LNCaP clone FGC (cell line): ENCODE results near the gene SVOP.

Experiments
- DNase-seq: peaks from one replicate; pipeline ENCODE4 v3.0.0-alpha.2; 2011; ENCODE audit warnings: low read depth
- H3K4me3 ChIP-seq: 2 replicates; pipeline ENCODE4 v1.5.1; 2011; ENCODE audit warnings: mild to moderate bottlenecking, low read depth, low read length, control low read depth
- TF ChIP-seq, protein P1 (sequence below): IDR thresholded peaks from 2 replicates; pipeline ENCODE4 v1.5.1; 2012; ENCODE audit warnings: mild to moderate bottlenecking; ENCODE audit not compliant: control insufficient read depth, insufficient read depth; ENCODE audit errors: extremely low read depth

SVOP gene

DNA sequence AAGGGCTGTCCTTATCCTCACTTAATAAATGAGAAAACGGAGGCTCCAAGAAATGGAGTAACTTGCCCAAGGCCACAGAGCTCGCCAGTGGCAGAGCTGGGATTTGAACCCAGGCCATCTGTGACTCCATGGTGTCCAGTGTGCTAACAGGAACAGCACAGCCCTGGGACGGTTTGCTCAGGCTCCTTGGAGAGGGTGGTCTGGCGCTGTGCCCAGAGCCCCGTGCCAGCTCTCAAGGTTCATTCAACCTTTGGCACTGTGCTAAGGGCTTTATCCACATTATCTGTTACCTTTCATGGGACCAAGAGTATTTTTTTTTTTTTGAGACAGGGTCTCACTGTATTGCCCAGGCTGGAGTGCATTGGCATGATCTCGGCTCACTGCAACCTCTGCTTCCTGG lies 132.8 kb downstream of the SVOP start:
- DNase-seq: no peak
- H3K4me3 ChIP-seq: no peak overlapping the region
- TF ChIP-seq, protein P1, sequence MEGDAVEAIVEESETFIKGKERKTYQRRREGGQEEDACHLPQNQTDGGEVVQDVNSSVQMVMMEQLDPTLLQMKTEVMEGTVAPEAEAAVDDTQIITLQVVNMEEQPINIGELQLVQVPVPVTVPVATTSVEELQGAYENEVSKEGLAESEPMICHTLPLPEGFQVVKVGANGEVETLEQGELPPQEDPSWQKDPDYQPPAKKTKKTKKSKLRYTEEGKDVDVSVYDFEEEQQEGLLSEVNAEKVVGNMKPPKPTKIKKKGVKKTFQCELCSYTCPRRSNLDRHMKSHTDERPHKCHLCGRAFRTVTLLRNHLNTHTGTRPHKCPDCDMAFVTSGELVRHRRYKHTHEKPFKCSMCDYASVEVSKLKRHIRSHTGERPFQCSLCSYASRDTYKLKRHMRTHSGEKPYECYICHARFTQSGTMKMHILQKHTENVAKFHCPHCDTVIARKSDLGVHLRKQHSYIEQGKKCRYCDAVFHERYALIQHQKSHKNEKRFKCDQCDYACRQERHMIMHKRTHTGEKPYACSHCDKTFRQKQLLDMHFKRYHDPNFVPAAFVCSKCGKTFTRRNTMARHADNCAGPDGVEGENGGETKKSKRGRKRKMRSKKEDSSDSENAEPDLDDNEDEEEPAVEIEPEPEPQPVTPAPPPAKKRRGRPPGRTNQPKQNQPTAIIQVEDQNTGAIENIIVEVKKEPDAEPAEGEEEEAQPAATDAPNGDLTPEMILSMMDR: no peak

DNA sequence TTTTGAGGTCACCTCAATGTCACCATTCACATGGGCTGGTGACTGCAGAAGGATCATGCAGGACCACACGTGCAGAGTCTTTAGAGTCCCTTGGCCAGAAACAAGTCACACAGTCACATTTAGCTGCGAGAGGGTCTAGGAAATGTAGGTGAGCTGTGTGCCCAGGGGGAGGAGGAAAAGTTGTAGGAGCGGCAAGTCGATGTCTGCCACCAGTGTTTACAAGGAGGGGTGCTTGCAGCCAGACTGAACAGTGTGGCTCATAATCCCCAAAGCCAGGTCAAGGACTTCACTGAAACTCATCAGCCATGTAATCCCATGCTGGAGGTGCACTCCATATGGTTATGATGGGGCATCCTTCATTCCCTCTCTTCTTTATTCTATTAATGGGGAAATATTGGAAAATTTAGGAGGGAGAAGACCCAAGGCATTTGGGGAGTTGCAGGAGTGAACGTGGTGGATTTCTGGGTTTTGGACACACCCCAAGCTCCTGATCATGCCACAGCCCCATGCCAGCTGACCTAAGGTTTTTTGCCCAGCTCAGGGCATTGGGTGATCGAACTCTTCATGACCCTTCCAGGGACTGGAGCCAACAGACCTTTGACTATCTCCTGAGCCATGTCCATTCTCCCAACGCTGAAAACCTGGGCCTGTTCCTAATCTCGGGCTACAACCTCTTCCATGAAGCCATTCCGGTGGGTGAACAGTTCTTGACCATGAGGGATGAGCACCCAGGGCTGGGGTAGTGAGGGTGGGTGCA lies 133.8 kb downstream of the SVOP start:
- no peak for DNase-seq
- H3K4me3 ChIP-seq: no peak overlapping the region
- TF ChIP-seq, protein P1: no peak

DNA sequence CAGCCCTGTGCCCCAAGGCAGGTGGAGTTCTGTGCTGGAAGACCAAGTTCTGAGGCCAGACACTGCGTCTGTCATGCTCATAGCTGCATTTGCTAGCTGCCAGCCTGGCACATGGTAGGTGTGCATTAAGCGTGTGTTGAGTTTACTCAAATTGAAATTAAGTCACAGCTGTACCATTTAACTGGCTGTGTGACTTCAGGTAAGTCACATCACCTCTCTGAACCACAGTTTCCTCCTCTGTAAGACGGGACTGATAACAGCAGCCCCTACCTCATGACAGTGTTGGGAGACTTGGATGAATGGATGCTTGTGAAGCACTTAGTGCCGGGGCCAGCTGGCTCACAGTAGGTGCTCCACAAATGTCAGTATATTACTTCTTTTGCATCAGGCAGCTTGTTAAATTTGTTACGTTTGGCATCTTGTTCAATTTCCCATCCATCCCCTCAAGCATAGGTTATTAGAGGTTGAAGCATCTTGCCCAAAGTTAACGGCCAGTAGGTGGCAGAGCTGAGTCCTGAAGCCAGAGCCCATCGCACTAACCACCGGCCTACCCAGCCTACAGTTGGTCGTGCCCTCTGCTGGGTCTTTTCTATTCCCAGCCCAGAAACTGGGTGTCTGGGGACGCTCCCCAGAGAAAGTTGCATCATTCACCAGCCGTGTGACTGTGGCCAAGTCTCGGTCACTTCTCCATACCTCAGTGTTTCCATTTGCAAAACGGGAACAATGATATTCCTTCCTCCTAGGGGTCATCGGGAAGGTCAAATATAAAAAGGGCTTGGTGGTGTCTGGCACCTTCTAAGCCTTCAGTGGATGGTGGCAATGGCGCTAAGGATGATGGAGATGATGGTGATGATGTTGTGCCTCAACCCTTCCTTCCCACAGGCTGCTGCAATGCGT lies 136.5 kb downstream of the SVOP start:
- H3K4me3 ChIP-seq: no peak overlapping the region
- TF ChIP-seq, protein P1: peak; percentile 67
- DNase-seq: peak; percentile 2

DNA sequence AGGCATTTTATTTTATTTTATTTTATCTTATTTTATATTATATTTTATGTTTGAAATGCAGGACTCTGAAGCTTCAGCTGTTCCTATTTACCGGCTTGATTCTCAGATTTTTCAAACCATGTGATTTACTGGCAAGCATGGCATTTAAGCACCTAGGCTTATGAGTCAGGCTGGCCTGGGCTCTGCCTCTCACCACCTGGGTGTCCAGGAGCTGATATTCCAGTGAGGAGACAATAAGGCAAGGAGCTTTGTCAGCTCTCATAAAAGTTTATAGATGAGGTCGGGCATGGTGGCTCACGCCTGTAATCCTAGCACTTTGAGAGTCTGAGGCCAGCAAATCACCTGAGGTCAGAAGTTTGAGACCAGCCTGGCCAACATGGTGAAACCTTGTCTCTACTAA lies 138.9 kb downstream of the SVOP start:
- peak; percentile 3 for DNase-seq

DNA sequence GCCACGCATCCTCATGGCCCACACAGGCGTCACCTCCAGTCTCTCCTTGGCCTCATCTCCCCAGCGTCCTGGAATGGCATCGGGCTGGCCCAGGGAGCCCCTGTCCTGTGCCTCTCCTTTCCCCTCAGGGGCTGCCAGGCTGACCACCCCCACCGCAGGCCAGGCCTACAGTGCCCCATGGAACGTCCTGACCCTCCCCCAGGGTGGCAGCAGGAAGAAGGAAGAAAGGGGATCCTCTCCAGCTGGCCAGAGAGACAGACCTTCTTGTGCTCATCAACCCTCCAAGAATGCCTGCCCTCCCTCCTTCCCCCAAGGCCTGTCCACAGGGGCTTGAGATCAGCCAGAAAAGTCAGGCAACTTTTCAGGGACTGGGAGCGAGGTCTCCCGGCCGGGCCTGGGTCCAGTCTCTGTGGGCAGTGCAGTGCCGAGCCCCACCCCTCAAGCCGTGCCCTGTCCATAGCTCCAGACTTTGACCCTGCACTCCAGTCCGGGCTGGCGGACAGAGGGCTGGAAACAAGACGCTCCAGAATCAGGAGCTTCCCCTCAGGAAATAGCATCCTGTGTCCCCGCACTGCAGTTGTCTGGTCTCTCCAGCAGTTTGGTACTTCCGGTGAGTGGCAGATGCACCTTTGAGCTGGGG lies 141.1 kb downstream of the SVOP start, which contains the start of gene DAO:
Gene DAO (plus strand): TSS at position 478 of the 640 bp plus-strand sequence. CDS start 4,915 bp downstream, outside the sequence.
- H3K4me3 ChIP-seq: no peak within 1 kb of the TSS
- DNase-seq: no peak
- TF ChIP-seq, protein P1: no peak

More for the DNA sequence above, 138.9 kb downstream of the SVOP start:
- H3K4me3 ChIP-seq: no peak overlapping the region
- TF ChIP-seq, protein P1: no peak

DNA sequence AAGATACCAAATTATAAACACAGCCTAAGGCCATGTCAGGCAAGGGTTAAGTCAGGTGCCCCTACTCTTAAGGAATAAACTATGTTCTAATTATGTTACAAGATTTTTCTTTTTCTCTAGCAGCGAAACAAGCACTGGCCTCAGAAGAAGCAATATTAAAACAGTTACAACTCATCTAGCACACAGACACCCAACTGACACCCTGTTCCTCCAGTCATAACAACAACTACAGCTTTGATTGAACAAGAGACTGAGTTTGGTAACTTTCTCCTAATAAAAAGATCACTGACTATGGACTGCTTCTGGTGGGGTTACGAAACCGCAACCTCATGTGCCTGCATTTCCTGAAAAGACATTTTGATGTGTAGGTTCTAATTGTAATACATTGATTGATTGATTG lies 144.3 kb downstream of the SVOP start:
- TF ChIP-seq, protein P1: no peak
- no peak for DNase-seq
- no peak overlapping the region for H3K4me3 ChIP-seq
